Small intestine (tissue), 7 donors: ENCODE data around the gene SLC1A3. TPM values are rescaled to one million over a fixed set of nuclear protein-coding genes. Genes with fewer than 3 reads are reported as not detected.

Experiments
- DNase-seq, 2 donors: peaks; one replicate each; pipeline versions ENCODE4 v3.0.0 to v3.0.0-alpha.2; 2013
- FAIRE-seq: peaks from 2 replicates; lab custom pipeline; 2012; peaks lifted over from hg19 to GRCh38; lab: Jason Lieb, UNC
- H3K27ac ChIP-seq, 3 donors: one replicate each; pipeline ENCODE4 v1.5.1; 2013; ENCODE audit warnings: low read length in 2 of 3, mild to moderate bottlenecking in 2 of 3, control low read depth in 1 of 3, inconsistent platforms in 1 of 3, low read depth in 1 of 3, moderate library complexity in 1 of 3
- H3K27me3 ChIP-seq, 3 donors: one replicate each; pipeline ENCODE4 v1.6.1; 2013; ENCODE audit warnings: low read length in 3 of 3, inconsistent platforms in 1 of 3; ENCODE audit not compliant: control insufficient read depth in 3 of 3, insufficient read depth in 3 of 3
- H3K36me3 ChIP-seq, 3 donors: one replicate each; pipeline ENCODE4 v1.6.1; 2013; ENCODE audit warnings: low read length in 3 of 3, inconsistent platforms in 1 of 3, low read depth in 1 of 3, mild to moderate bottlenecking in 1 of 3, moderate library complexity in 1 of 3; ENCODE audit not compliant: control insufficient read depth in 3 of 3, insufficient read depth in 2 of 3
- H3K4me1 ChIP-seq, 3 donors: one replicate each; pipeline ENCODE4 v1.6.1; 2013; ENCODE audit warnings: low read length in 2 of 3, inconsistent platforms in 1 of 3, low read depth in 1 of 3, mild to moderate bottlenecking in 1 of 3, moderate library complexity in 1 of 3; ENCODE audit not compliant: control insufficient read depth in 3 of 3, insufficient read depth in 2 of 3
- H3K4me3 ChIP-seq, 3 donors: one replicate each; pipeline ENCODE4 v1.5.1; 2013; ENCODE audit warnings: low read length in 3 of 3, control low read depth in 1 of 3, inconsistent platforms in 1 of 3, low read depth in 1 of 3, mild to moderate bottlenecking in 1 of 3, moderate library complexity in 1 of 3
- H3K9me3 ChIP-seq, 2 donors: one replicate each; pipeline ENCODE4 v1.6.1; 2013; ENCODE audit warnings: low read depth in 1 of 2, low read length in 1 of 2; ENCODE audit not compliant: control insufficient read depth in 2 of 2, insufficient read depth in 1 of 2
- WGBS, 3 donors: extraction: QIAGEN DNeasy Blood & Tissue Kit; methylation state at CpG; one replicate each; pipeline ENCODE4 v1.1.7; 2013; 5-methylcytosine and 5-hydroxymethylcytosine counted together
- polyA plus RNA-seq, 4 donors: library from polyadenylated mRNA; stranded (reverse) in 3 of 4; unstranded in 1 of 4; fragments of 200-250 nt in 3 of 4; fragments of 120-200 nt in 1 of 4; gene quantifications; one replicate each; pipeline versions ENCODE4 v1.2.1 to v1.2.3, GENCODE V29; 2013
- donor health status: healthy with polysubstance abuse.
- donor health status: control.
- donor health status: control.
- donor health status: Bipolar disorder and iron deficiency.
- donor health status: healthy.

SLC1A3 gene
- polyA plus RNA-seq, 4 donors = 0.89 to 12.0 (median 3.1) TPM

GRCh38 chr5:36706662-36707061 lies 100.3 kb downstream of the SLC1A3 start:
- no peaks in the 10 kb centered on the region for H3K4me1 ChIP-seq
- WGBS, 3 donors = 59 to 71% (median 64%) methylated on average over 4 of the region's 4 CpGs
- DNase-seq = no peak
- peaks cover 0 to 7% of the 10 kb centered on the region in 2 donors for H3K9me3 ChIP-seq
- H3K27me3 ChIP-seq = peaks cover 0 to 3% (median 0%) of the 10 kb centered on the region in 3 donors
- no peak overlapping the region for H3K27ac ChIP-seq
- H3K4me3 ChIP-seq = no peak overlapping the region
- FAIRE-seq = no peak
- H3K36me3 ChIP-seq = no peaks in the 10 kb centered on the region

GRCh38 chr5:36708996-36709395 lies 102.6 kb downstream of the SLC1A3 start:
- DNase-seq (no peak), FAIRE-seq (no peak)
- H3K36me3 ChIP-seq = no peaks in the 10 kb centered on the region
- no peak overlapping the region for H3K27ac ChIP-seq
- H3K9me3 ChIP-seq = peaks cover 0 to 4% of the 10 kb centered on the region in 2 donors
- no peaks in the 10 kb centered on the region for H3K27me3 ChIP-seq
- 77 to 83% (median 78%) methylated on average over 5 of the region's 5 CpGs for WGBS, 3 donors
- no peaks in the 10 kb centered on the region for H3K4me1 ChIP-seq
- no peak overlapping the region for H3K4me3 ChIP-seq

- H3K4me3 ChIP-seq = no peak overlapping the region
- no peaks in the 10 kb centered on the region for H3K4me1 ChIP-seq
- 69 to 86% (median 80%) methylated on average over 3 of the region's 3 CpGs for WGBS, 3 donors
- FAIRE-seq (no peak), DNase-seq (no peak)
- H3K27ac ChIP-seq = no peak overlapping the region
- H3K9me3 ChIP-seq = peaks cover 0 to 4% of the 10 kb centered on the region in 2 donors
- H3K36me3 ChIP-seq = no peaks in the 10 kb centered on the region
- H3K27me3 ChIP-seq = no peaks in the 10 kb centered on the region
Observed at GRCh38 chr5:36710039-36710438, 103.6 kb downstream of the SLC1A3 start.

- no peaks in the 10 kb centered on the region for H3K36me3 ChIP-seq
- no peak overlapping the region for H3K27ac ChIP-seq
- no peak for DNase-seq
- H3K4me3 ChIP-seq = no peak overlapping the region
- no peaks in the 10 kb centered on the region for H3K27me3 ChIP-seq
- no peaks in the 10 kb centered on the region for H3K4me1 ChIP-seq
- H3K9me3 ChIP-seq = no peaks in the 10 kb centered on the region
- 62 to 75% (median 63%) methylated on average over 3 of the region's 3 CpGs for WGBS, 3 donors
- no peak for FAIRE-seq
Observed at GRCh38 chr5:36712706-36713105, 106.3 kb downstream of the SLC1A3 start.

GRCh38 chr5:36713541-36713940 lies 107.1 kb downstream of the SLC1A3 start:
- FAIRE-seq = no peak

GRCh38 chr5:36717131-36717695 lies 110.8 kb downstream of the SLC1A3 start:
- Histone ChIP-seq H3K27me3 (no peaks in the 10 kb centered on the region), H3K4me1 (no peaks in the 10 kb centered on the region), H3K27ac (no peak overlapping the region), H3K9me3 (no peaks in the 10 kb centered on the region), H3K36me3 (no peaks in the 10 kb centered on the region), H3K4me3 (no peak overlapping the region)
- DNase-seq (no peak), FAIRE-seq (no peak)
- 86 to 95% (median 92%) methylated on average over 4 of the region's 4 CpGs for WGBS, 3 donors

More at GRCh38 chr5:36713541-36713940, 107.1 kb downstream of the SLC1A3 start:
- H3K36me3 ChIP-seq = no peaks in the 10 kb centered on the region
- H3K4me1 ChIP-seq = no peaks in the 10 kb centered on the region
- WGBS, 3 donors = 39 to 54% (median 49%) methylated on average over 2 of the region's 2 CpGs
- DNase-seq = no peak
- H3K4me3 ChIP-seq = no peak overlapping the region
- H3K27me3 ChIP-seq = no peaks in the 10 kb centered on the region
- H3K27ac ChIP-seq = no peak overlapping the region
- no peaks in the 10 kb centered on the region for H3K9me3 ChIP-seq

- DNase-seq (no peak), FAIRE-seq (no peak)
- Histone ChIP-seq H3K27me3 (no peaks in the 10 kb centered on the region), H3K36me3 (no peaks in the 10 kb centered on the region), H3K9me3 (no peaks in the 10 kb centered on the region), H3K4me3 (no peak overlapping the region), H3K4me1 (no peaks in the 10 kb centered on the region), H3K27ac (no peak overlapping the region)
- 69 to 75% (median 73%) methylated on average over 2 of the region's 2 CpGs for WGBS, 3 donors
Observed at GRCh38 chr5:36719282-36719681, 112.9 kb downstream of the SLC1A3 start.

- Histone ChIP-seq H3K36me3 (no peaks in the 10 kb centered on the region), H3K27ac (no peak overlapping the region), H3K4me3 (no peak overlapping the region), H3K27me3 (no peaks in the 10 kb centered on the region), H3K9me3 (no peaks in the 10 kb centered on the region), H3K4me1 (no peaks in the 10 kb centered on the region)
- WGBS, 3 donors = 72 to 88% (median 79%) methylated on average over 4 of the region's 4 CpGs
- no peak for DNase-seq
- FAIRE-seq = no peak
Observed at GRCh38 chr5:36720688-36721087, 114.3 kb downstream of the SLC1A3 start.

GRCh38 chr5:36721664-36722235 lies 115.3 kb downstream of the SLC1A3 start:
- DNase-seq = no peak
- Histone ChIP-seq H3K9me3 (no peaks in the 10 kb centered on the region), H3K27me3 (no peaks in the 10 kb centered on the region), H3K4me1 (no peaks in the 10 kb centered on the region), H3K27ac (no peak overlapping the region), H3K4me3 (no peak overlapping the region), H3K36me3 (no peaks in the 10 kb centered on the region)
- WGBS, 3 donors = 70 to 78% (median 78%) methylated on average over 5 of the region's 5 CpGs
- no peak for FAIRE-seq
